ENCODE measurements around the gene PAK5. TPM values are rescaled to one million over a fixed set of nuclear protein-coding genes. Genes with fewer than 3 reads are reported as not detected.

PAK5 gene
- total RNA-seq, 1 experiment from 2014 or later: not detected

DNA sequence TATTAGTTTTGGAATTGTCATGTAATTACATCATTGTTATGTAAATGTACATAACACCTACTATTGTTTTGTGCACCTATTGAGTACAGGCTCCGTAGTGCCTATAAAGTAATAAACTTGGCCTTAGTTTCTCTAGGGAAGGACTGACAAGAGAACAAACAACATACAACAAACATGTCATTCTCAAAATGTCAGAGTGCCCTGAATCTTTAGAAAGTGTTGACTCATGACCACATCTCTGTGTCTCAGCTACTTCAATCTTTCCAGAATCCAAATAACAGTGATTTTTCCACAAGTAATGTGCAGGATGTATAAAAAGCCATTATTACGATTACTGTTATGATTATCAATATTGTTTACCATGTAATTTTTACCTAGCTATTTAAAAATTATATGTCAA lies 307.3 kb downstream of the PAK5 start:
- RAD21 ChIA-PET (ENCODE audit: low non-redundant PET in 1 of 2, low total read pairs in 2 of 2, uncharacterized antibody in 2 of 2, unreplicated experiment in 2 of 2): no interaction called here
- CTCF ChIA-PET: no interaction called here
- DNase-seq (ENCODE audit: low read depth, low spot score) (no peak), ATAC-seq (no peak)
- 0 out of 2 replicates have a peak, but pooled peaks cover 21% of the 10 kb centered on the region for H3K27me3 ChIP-seq (ENCODE audit: insufficient read depth, low read length)
- H3K4me3 ChIP-seq (replicated peaks in 1 of 2; ENCODE audit: low read depth in 1 of 2, low read length in 2 of 2): no peak overlapping the region
- no peaks in the 10 kb centered on the region for H4K20me1 ChIP-seq (ENCODE audit: insufficient read depth)
- H3K9ac ChIP-seq (ENCODE audit: low read length): no peak overlapping the region
- POLR2A ChIA-PET: no interaction called here
- no peaks in the 10 kb centered on the region for H3K9me2 ChIP-seq (ENCODE audit: insufficient read depth)
- H3K79me2 ChIP-seq (ENCODE audit: insufficient read depth, low read length): no peaks in the 10 kb centered on the region
- no peak overlapping the region for H3K4me2 ChIP-seq (ENCODE audit: low read length)
- TF ChIP-seq EGR1 (IDR thresholded peaks at IDR 0.05; ENCODE audit: low read depth) (no peak), FOSL1 (IDR thresholded peaks at IDR 0.05; ENCODE audit: low read depth) (no peak), SP1 (IDR thresholded peaks at IDR 0.05; ENCODE audit: low read depth) (no peak), CBX3 (IDR thresholded peaks at IDR 0.05; ENCODE audit: low read depth) (no peak), EZH2 (IDR thresholded peaks at IDR 0.05) (no peak), ZNF274 (IDR thresholded peaks at IDR 0.05; ENCODE audit: low read depth, low read length) (no peak), EZH2phosphoT487 (IDR thresholded peaks at IDR 0.05; ENCODE audit: borderline replicate concordance) (no peak), CEBPB (IDR thresholded peaks at IDR 0.05; ENCODE audit: low read depth) (no peak), POLR2AphosphoS5 (IDR thresholded peaks at IDR 0.05; ENCODE audit: low read depth, low read length) (no peak), JUND (IDR thresholded peaks at IDR 0.05) (no peak), SIN3A (IDR thresholded peaks at IDR 0.05; ENCODE audit: low read depth) (no peak), POLR2A (IDR thresholded peaks at IDR 0.05; ENCODE audit: borderline replicate concordance, extremely low read depth, insufficient read depth, insufficient read length) (no peak), SRF (IDR thresholded peaks at IDR 0.05; ENCODE audit: low read depth) (no peak), TCF7L2 (IDR thresholded peaks at IDR 0.05; ENCODE audit: borderline replicate concordance, extremely low read depth, insufficient read depth, insufficient read length) (no peak), ZBTB33 (IDR thresholded peaks at IDR 0.05; ENCODE audit: extremely low read depth, insufficient replicate concordance, low read length) (no peak)
- TF ChIP-seq, protein P1, sequence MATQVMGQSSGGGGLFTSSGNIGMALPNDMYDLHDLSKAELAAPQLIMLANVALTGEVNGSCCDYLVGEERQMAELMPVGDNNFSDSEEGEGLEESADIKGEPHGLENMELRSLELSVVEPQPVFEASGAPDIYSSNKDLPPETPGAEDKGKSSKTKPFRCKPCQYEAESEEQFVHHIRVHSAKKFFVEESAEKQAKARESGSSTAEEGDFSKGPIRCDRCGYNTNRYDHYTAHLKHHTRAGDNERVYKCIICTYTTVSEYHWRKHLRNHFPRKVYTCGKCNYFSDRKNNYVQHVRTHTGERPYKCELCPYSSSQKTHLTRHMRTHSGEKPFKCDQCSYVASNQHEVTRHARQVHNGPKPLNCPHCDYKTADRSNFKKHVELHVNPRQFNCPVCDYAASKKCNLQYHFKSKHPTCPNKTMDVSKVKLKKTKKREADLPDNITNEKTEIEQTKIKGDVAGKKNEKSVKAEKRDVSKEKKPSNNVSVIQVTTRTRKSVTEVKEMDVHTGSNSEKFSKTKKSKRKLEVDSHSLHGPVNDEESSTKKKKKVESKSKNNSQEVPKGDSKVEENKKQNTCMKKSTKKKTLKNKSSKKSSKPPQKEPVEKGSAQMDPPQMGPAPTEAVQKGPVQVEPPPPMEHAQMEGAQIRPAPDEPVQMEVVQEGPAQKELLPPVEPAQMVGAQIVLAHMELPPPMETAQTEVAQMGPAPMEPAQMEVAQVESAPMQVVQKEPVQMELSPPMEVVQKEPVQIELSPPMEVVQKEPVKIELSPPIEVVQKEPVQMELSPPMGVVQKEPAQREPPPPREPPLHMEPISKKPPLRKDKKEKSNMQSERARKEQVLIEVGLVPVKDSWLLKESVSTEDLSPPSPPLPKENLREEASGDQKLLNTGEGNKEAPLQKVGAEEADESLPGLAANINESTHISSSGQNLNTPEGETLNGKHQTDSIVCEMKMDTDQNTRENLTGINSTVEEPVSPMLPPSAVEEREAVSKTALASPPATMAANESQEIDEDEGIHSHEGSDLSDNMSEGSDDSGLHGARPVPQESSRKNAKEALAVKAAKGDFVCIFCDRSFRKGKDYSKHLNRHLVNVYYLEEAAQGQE (IDR thresholded peaks at IDR 0.05; ENCODE audit: low read depth): no peak
- H3K9me3 ChIP-seq (ENCODE audit: control insufficient read depth in 1 of 2, insufficient read depth in 1 of 2, low read depth in 1 of 2, low read length in 2 of 2): no peaks in the 10 kb centered on the region
- no peak overlapping the region for H3K27ac ChIP-seq (ENCODE audit: low read depth, low read length)
- no peaks in the 10 kb centered on the region for H3K4me1 ChIP-seq (ENCODE audit: control insufficient read depth in 1 of 2, insufficient read depth in 2 of 2, low read length in 2 of 2)
- H3K36me3 ChIP-seq (ENCODE audit: control insufficient read depth in 1 of 2, insufficient read depth in 2 of 2, low read length in 2 of 2): no peaks in the 10 kb centered on the region
- intact Hi-C loops (cut with micrococcal nuclease): no loop called here
- no peak overlapping the region for H2AFZ ChIP-seq (ENCODE audit: low read depth, low read length, poor library complexity, severe bottlenecking)
- no TSS peak for BruUV-seq (replicated peaks)
